Neural progenitor cell (in vitro differentiated cells): ENCODE data around the gene TTC4. TPM values are rescaled to one million over a fixed set of nuclear protein-coding genes. Genes with fewer than 3 reads are reported as not detected.

Experiments used
- DNase-seq: peaks from one replicate; pipeline ENCODE4 v3.0.0-alpha.2; 2016; ENCODE audit warnings: low spot score
- H2AFZ ChIP-seq: fragments of 200-600 bp; sonication (generic); replicated peaks from 2 replicates; pipeline ENCODE4 v1.6.1; 2016; ENCODE audit warnings: antibody characterized with exemption
- H3F3A ChIP-seq: fragments of 200-600 bp; sonication (generic); 2 replicates; pipeline ENCODE4 v1.6.1; 2016; ENCODE audit warnings: antibody characterized with exemption, low read depth
- H3K27ac ChIP-seq: fragments of 200-600 bp; sonication (generic); 2 replicates; pipeline ENCODE4 v1.5.1; 2016; ENCODE audit warnings: mild to moderate bottlenecking
- H3K27me3 ChIP-seq: fragments of 200-600 bp; sonication (generic); 2 replicates; pipeline ENCODE4 v1.6.1; 2016; ENCODE audit warnings: mild to moderate bottlenecking, moderate library complexity
- H3K36me3 ChIP-seq: fragments of 200-600 bp; sonication (generic); 2 replicates; pipeline ENCODE4 v1.5.1; 2016
- H3K4me1 ChIP-seq: fragments of 200-600 bp; sonication (generic); 2 replicates; pipeline ENCODE4 v1.6.1; 2016; ENCODE audit warnings: mixed run types
- H3K4me2 ChIP-seq: fragments of 200-600 bp; sonication (generic); 2 replicates; pipeline ENCODE4 v1.6.1; 2016
- H3K4me3 ChIP-seq: fragments of 200-600 bp; sonication (generic); 2 replicates; pipeline ENCODE4 v1.5.1; 2016
- H3K79me2 ChIP-seq: fragments of 200-600 bp; sonication (generic); 2 replicates; pipeline ENCODE4 v1.6.1; 2016; ENCODE audit warnings: low read depth
- H3K9ac ChIP-seq: fragments of 200-600 bp; sonication (generic); 2 replicates; pipeline ENCODE4 v1.6.1; 2016
- H3K9me3 ChIP-seq: fragments of 200-600 bp; sonication (generic); 2 replicates; pipeline ENCODE4 v1.5.1; 2016; ENCODE audit warnings: low read depth
- H4K20me1 ChIP-seq: fragments of 200-600 bp; sonication (generic); 2 replicates; pipeline ENCODE4 v1.6.1; 2016; ENCODE audit warnings: low read depth
- H3K27ac Mint-ChIP-seq: 3 replicates; pipeline ENCODE4 v1.8.0; 2021; ENCODE audit warnings: mixed read lengths
- H3K27me3 Mint-ChIP-seq: 2 replicates; pipeline ENCODE4 v1.8.0; 2022; ENCODE audit warnings: low read depth, mild to moderate bottlenecking, inconsistent platforms, moderate library complexity, mixed read lengths; ENCODE audit not compliant: insufficient read depth
- H3K36me3 Mint-ChIP-seq: 3 replicates; pipeline ENCODE4 v1.8.0; 2021; ENCODE audit warnings: mixed read lengths
- H3K4me1 Mint-ChIP-seq: 3 replicates; pipeline ENCODE4 v1.8.0; 2021; ENCODE audit warnings: mixed read lengths
- H3K4me3 Mint-ChIP-seq: 3 replicates; pipeline ENCODE4 v1.8.0; 2021; ENCODE audit warnings: mild to moderate bottlenecking, moderate library complexity, mixed read lengths
- H3K9me3 Mint-ChIP-seq: 3 replicates; pipeline ENCODE4 v1.8.0; 2020; ENCODE audit warnings: mixed read lengths
- CTCF ChIP-seq: fragments of 200-600 bp; sonication (generic); IDR thresholded peaks from 2 replicates; pipeline ENCODE4 v1.5.1; 2017; ENCODE audit warnings: antibody characterized with exemption, mild to moderate bottlenecking
- EZH2 ChIP-seq: fragments of 200-600 bp; sonication (generic); IDR thresholded peaks from 2 replicates; pipeline ENCODE4 v1.6.1; 2017; ENCODE audit warnings: antibody characterized with exemption, mild to moderate bottlenecking, moderate library complexity
- EZH2phosphoT487 ChIP-seq: fragments of 200-600 bp; sonication (generic); IDR thresholded peaks from 2 replicates; pipeline ENCODE4 v1.6.1; 2017; ENCODE audit warnings: antibody characterized with exemption
- total RNA-seq: library from RNA; depleted of rRNA; stranded (reverse); fragments of >200 nt; gene quantifications from 2 replicates; pipeline ENCODE4 v1.2.3, GENCODE V29; 2015; ENCODE audit warnings: low replicate concordance

Gene TTC4, protein sequence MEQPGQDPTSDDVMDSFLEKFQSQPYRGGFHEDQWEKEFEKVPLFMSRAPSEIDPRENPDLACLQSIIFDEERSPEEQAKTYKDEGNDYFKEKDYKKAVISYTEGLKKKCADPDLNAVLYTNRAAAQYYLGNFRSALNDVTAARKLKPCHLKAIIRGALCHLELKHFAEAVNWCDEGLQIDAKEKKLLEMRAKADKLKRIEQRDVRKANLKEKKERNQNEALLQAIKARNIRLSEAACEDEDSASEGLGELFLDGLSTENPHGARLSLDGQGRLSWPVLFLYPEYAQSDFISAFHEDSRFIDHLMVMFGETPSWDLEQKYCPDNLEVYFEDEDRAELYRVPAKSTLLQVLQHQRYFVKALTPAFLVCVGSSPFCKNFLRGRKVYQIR
- total RNA-seq: 33.2 and 37.5 TPM in 2 replicates

GRCh38 chr1:54715493-54716298 is at the start of gene TTC4:
Gene TTC4, plus strand, starts transcription at chr1:54715861. Its CDS starts 48 bp downstream, at chr1:54715909.
- Histone ChIP-seq H3K27ac (no peak within 1 kb of the TSS), H3K4me1 (peaks cover 7% of the 10 kb centered on the region), H3K9me3 (no peaks in the 10 kb centered on the region), H4K20me1 (no peaks in the 10 kb centered on the region), H3K36me3 (no peaks in the 10 kb centered on the region), H3K9ac (peak within 1 kb of the TSS; percentile 81), H2AFZ (peak within 1 kb of the TSS; percentile 79), H3K27me3 (peaks cover 6% of the 10 kb centered on the region), H3K79me2 (peaks cover 22% of the 10 kb centered on the region), H3K4me3 (peak within 1 kb of the TSS; percentile 87), H3F3A (no peaks in the 10 kb centered on the region), H3K4me2 (peak within 1 kb of the TSS; percentile 90)
- no peak for TF ChIP-seq EZH2phosphoT487
- no peak for TF ChIP-seq EZH2
- no peak for TF ChIP-seq CTCF
- peaks cover 5% of the 10 kb centered on the region for H3K27me3 Mint-ChIP-seq
- H3K27ac Mint-ChIP-seq: peak within 1 kb of the TSS; percentile 25
- H3K9me3 Mint-ChIP-seq: no peaks in the 10 kb centered on the region
- peak within 1 kb of the TSS; percentile 89 for H3K4me3 Mint-ChIP-seq
- peaks cover 23% of the 10 kb centered on the region for H3K4me1 Mint-ChIP-seq
- peaks cover 3% of the 10 kb centered on the region for H3K36me3 Mint-ChIP-seq
- peak; percentile 93 for DNase-seq

- no peak overlapping the region for H2AFZ ChIP-seq
- Mint-ChIP-seq H3K36me3 (no peaks in the 10 kb centered on the region), H3K27me3 (peaks cover 6% of the 10 kb centered on the region), H3K4me3 (no peak overlapping the region), H3K27ac (no peak overlapping the region), H3K4me1 (no peaks in the 10 kb centered on the region), H3K9me3 (peaks cover 4% of the 10 kb centered on the region)
- H3K4me3 ChIP-seq: no peak overlapping the region
- DNase-seq: no peak
- no peak for TF ChIP-seq EZH2
- no peak for TF ChIP-seq CTCF
- TF ChIP-seq EZH2phosphoT487: no peak
- no peak overlapping the region for H3K9ac ChIP-seq
- no peaks in the 10 kb centered on the region for H3K4me1 ChIP-seq
- no peaks in the 10 kb centered on the region for H3K9me3 ChIP-seq
- no peaks in the 10 kb centered on the region for H3K79me2 ChIP-seq
- no peak overlapping the region for H3K27ac ChIP-seq
- H4K20me1 ChIP-seq: no peaks in the 10 kb centered on the region
- no peaks in the 10 kb centered on the region for H3F3A ChIP-seq
- H3K4me2 ChIP-seq: no peak overlapping the region
- no peaks in the 10 kb centered on the region for H3K27me3 ChIP-seq
- no peaks in the 10 kb centered on the region for H3K36me3 ChIP-seq
Observed at GRCh38 chr1:54666333-54666732, 49.3 kb upstream of the TTC4 start.

- no peaks in the 10 kb centered on the region for H3K9me3 ChIP-seq
- no peaks in the 10 kb centered on the region for H3K36me3 ChIP-seq
- no peaks in the 10 kb centered on the region for H3K27me3 ChIP-seq
- Mint-ChIP-seq H3K9me3 (peaks cover 4% of the 10 kb centered on the region), H3K4me3 (no peak overlapping the region), H3K27me3 (peaks cover 6% of the 10 kb centered on the region), H3K4me1 (peaks cover 5% of the 10 kb centered on the region), H3K27ac (no peak overlapping the region), H3K36me3 (no peaks in the 10 kb centered on the region)
- no peaks in the 10 kb centered on the region for H4K20me1 ChIP-seq
- no peak overlapping the region for H3K9ac ChIP-seq
- TF ChIP-seq EZH2phosphoT487: no peak
- no peak for TF ChIP-seq CTCF
- no peak overlapping the region for H3K27ac ChIP-seq
- H3K79me2 ChIP-seq: no peaks in the 10 kb centered on the region
- no peaks in the 10 kb centered on the region for H3F3A ChIP-seq
- DNase-seq: no peak
- H3K4me1 ChIP-seq: no peaks in the 10 kb centered on the region
- no peak overlapping the region for H2AFZ ChIP-seq
- H3K4me2 ChIP-seq: no peak overlapping the region
- H3K4me3 ChIP-seq: no peak overlapping the region
Observed at GRCh38 chr1:54667797-54668196, 47.9 kb upstream of the TTC4 start.
